Regular cardiac myocyte (primary cell): ENCODE results near the gene PLPPR1. TPM values are rescaled to one million over a fixed set of nuclear protein-coding genes. Genes with fewer than 3 reads are reported as not detected.

Experiments used
- total RNA-seq: library from RNA; depleted of rRNA; stranded (reverse); fragments of >200 nt; gene quantifications from 2 replicates; pipeline ENCODE4 v1.2.3, GENCODE V29; 2014

Gene PLPPR1
- total RNA-seq, result not detected in 2 replicates

GRCh38 chr9:101028346-101029314, at the start of gene PLPPR1:
PLPPR1 (plus strand) TSS chr9:101028727.

